T-helper 2 cell (primary cell): ENCODE measurements around the gene FLYWCH1.

ENCODE experiments used
- DNase-seq, 5 experiments: peaks; one replicate each; pipeline versions ENCODE4 v3.0.0 to v3.0.0-alpha.2; 2012 to 2022

The FLYWCH1 gene

GRCh38 chr16:2900526-2901075, 11.1 kb upstream of the FLYWCH1 start:
- DNase-seq, result no peak

GRCh38 chr16:2902337-2903130, 9.2 kb upstream of the FLYWCH1 start:
- no peak for DNase-seq

GRCh38 chr16:2904100-2904921, 7.4 kb upstream of the FLYWCH1 start:
- DNase-seq, result peak; percentile 61 to 86 (median 63)

DNA sequence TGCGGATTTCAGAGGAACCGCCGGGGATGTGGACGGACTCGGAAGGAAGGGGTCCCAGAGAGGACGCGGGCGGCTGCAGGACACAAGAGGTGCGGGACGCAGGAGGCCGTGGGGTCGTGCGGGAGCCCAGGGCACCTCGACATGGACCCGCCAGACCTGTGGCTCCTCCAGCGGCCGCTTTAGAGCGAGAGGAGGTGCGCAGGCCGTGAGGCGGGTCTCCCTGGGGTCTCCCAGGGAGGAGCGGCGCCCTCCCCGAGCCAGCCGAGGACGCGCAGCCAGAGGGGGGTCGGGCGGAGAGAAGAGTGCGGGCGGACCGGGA, 6.8 kb upstream of the FLYWCH1 start:
- no peak for DNase-seq

GRCh38 chr16:2905241-2905987, 6.3 kb upstream of the FLYWCH1 start:
- DNase-seq, result peak; percentile 84 to 95 (median 89)

DNA sequence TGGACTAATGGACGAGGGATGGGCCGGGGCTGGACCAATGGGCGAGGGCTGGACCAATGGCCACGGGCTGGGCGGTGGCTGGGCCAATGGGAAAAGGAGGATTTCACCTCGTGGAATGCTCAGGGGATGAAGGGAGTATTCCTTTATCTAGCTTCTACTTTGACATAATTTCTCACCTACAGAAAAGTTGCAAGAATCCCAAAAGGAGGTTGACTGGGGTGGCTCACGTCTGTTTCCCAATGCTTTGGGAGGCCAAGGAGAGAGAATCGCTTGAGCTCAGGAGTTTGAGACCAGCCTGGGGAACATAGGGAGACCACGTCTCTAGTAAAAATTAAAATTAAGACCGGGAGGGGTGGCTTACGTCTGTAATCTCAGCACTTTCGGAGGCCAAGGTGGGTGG, 5.7 kb upstream of the FLYWCH1 start:
- no peak for DNase-seq

GRCh38 chr16:2907084-2907753, 4.5 kb upstream of the FLYWCH1 start:
- peak in 3 of 5 experiments; percentile 42 to 61 (median 48) for DNase-seq

- no peak for DNase-seq
Observed at GRCh38 chr16:2910441-2910969, 1.2 kb upstream of the FLYWCH1 start.

GRCh38 chr16:2912330-2913199, 834 bp downstream of the FLYWCH1 start:
- DNase-seq, result peak in 3 of 5 experiments; percentile 15 to 38 (median 18)

GRCh38 chr16:2913603-2914002, 1.9 kb downstream of the FLYWCH1 start:
- no peak for DNase-seq

GRCh38 chr16:2914233-2914632, 2.5 kb downstream of the FLYWCH1 start:
- DNase-seq, result no peak

- DNase-seq, result no peak
Observed at GRCh38 chr16:2915196-2915929, 3.6 kb downstream of the FLYWCH1 start.

DNA sequence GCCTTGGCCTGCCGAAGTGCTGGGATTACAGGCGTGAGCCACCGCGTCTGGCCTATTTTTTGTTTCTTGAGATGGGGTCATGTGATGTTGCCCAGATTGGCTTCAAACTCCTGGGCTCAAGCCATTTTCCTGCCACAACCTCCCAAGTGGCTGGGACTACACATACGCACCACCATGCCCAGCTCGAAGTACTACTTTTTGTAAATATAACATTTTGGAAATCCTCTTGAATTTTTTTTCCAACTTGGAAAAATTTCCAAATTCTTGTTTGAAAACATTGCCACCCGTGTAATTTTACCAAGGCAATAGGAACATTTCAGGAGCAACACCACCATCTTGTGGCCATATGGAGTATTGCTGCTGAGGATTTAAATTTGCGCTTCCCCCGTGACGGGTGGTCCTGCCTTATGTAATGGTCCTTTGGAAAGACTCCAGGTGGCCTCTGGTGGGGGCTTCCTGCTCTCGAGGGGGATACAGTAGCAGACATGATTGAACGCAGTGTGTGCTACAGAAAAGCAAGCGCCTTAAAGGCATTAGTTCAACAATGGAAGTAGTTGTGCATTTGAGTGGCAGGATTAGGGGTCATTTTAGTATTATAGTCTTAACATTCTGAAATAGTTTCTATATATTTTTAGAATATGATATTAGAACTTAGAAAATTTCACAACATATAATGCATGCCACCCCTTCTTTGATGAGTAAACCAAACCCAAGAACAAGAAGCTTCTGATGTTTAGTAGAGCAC, 8.0 kb downstream of the FLYWCH1 start:
- peak in 4 of 5 experiments; percentile 39 to 65 (median 46) for DNase-seq

DNA sequence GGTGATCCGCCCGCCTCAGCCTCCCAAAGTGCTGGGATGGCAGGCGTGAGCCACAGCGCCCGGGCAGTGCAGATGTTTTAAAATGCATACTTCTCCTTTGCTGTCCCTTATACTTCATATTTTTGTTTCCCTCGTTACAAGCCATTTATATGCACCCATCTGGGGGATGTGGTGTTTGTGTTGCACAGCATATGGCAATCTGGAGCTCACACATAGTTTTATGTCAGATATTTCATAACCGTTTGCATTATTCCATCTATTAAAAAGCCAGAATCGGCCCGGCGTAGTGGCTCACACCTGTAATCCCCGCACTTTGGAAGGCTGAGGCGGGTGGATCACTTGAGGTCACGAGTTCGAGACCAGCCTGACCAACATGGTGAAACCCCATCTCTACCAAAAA, 11.8 kb downstream of the FLYWCH1 start:
- DNase-seq, result no peak

DNA sequence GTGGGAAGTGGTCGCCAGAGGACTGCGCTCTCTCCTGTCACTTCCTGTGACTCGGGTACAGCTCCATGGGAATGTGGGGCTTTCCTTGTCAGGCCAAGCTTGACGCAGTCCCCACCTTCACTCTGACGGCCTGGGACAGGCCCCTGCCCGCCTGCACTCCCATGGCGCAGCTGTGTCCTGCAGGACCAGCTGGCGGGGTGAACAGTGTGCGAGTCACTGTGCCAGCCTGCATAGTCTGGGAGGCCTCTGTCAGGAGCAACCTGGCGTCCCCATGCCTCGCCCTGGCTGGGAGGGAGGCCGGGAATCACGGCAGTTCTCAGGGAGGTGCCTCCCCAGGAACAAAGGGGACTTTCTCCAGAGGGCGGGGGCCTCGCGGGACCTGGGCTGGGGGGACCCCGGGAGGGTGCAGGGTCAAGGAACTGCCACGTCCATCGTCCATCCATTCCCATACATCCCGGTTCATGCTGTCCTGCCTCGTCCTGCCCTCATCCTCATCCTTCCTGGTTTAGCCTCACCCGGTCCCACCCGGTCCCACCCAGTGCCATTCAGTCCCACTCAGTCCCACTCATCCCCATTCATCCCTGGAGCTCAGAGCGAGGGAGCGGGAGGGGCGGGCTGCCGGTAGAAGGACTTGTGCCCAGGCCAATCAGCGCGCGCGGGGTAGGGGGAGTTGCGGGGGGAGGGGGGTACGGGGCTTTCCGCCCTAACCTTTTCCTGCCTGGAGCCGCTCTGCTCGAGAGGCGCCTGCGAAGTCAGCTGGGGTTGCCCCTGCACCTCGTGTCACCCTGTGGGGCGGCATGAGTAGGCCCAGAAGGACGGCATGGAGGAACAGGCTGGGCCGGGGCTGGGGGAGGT, 13.4 kb downstream of the FLYWCH1 start:
- DNase-seq, result no peak

- DNase-seq, result no peak
Observed at GRCh38 chr16:2925951-2926649, 14.4 kb downstream of the FLYWCH1 start.

DNA sequence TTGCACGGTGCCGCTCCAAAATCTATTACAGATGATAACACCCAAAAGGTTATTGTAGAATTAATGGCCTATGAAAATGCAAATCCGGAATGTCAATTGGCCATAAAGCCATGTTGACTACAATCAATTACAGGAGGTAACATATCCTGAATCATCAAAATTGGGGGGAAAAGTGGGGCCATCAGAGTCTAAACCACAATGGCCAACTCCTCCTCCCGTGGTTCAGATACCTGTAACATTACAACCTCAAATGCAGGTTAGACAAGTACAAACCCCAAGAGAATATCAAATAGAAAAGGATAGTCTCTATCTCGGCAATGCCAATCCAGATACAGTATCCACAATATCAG, 14.9 kb downstream of the FLYWCH1 start:
- DNase-seq, result no peak
